ENCODE data around the gene PPP1R15A. TPM values are rescaled to one million over a fixed set of nuclear protein-coding genes. Genes with fewer than 3 reads are reported as not detected.

The PPP1R15A gene
- total RNA-seq: 29.1 and 32.7 TPM in 2 replicates

GRCh38 chr19:48872182-48872883 lies at the start of gene PPP1R15A:
PPP1R15A (plus strand) TSS chr19:48872421; CDS start chr19:48873234, 813 bp downstream.

GRCh38 chr19:48836089-48837017 lies 35.9 kb upstream of the PPP1R15A start, which contains the start of gene HSD17B14:
HSD17B14 (minus strand) TSS chr19:48836491; CDS start chr19:48836411, 80 bp downstream.

GRCh38 chr19:48868114-48868886 lies 3.9 kb upstream of the PPP1R15A start, which contains the start of gene PLEKHA4:
PLEKHA4 (minus strand) TSS chr19:48868617; CDS start chr19:48867620, 997 bp downstream.

GRCh38 chr19:48899781-48900476 lies 27.7 kb downstream of the PPP1R15A start, which contains the start of gene NUCB1:
NUCB1 (plus strand) TSS chr19:48900312; CDS start chr19:48900797, 485 bp downstream.

Other genes with a start within 250 kb of the PPP1R15A start
- gene DBP, start 235.0 kb upstream of the PPP1R15A start, total RNA-seq: 0.81 and 1.6 TPM in 2 replicates
- 1.3 and 1.7 TPM in 2 replicates for gene CA11, start 226.2 kb upstream of the PPP1R15A start, total RNA-seq
- under 0.01 TPM in 1 of 2 replicates, not detected in the other for gene NTN5, start 199.4 kb upstream of the PPP1R15A start, total RNA-seq
- gene FUT2, start 176.4 kb upstream of the PPP1R15A start, total RNA-seq: not detected in 2 replicates
- 0.09 and 0.38 TPM in 2 replicates for gene MAMSTR, start 152.7 kb upstream of the PPP1R15A start, total RNA-seq
- 54.5 and 70.3 TPM in 2 replicates for gene RASIP1, start 131.8 kb upstream of the PPP1R15A start, total RNA-seq
- 0.27 and 0.38 TPM in 2 replicates for gene IZUMO1, start 125.5 kb upstream of the PPP1R15A start, total RNA-seq
- gene FUT1, start 119.8 kb upstream of the PPP1R15A start, total RNA-seq: 4.5 and 6.9 TPM in 2 replicates
- gene FGF21, start 116.9 kb upstream of the PPP1R15A start, total RNA-seq: not detected in 2 replicates
- 36.6 and 36.9 TPM in 2 replicates for gene BCAT2, start 61.4 kb upstream of the PPP1R15A start, total RNA-seq
- gene HSD17B14, start 35.9 kb upstream of the PPP1R15A start, total RNA-seq: 4.6 and 4.9 TPM in 2 replicates
- gene PLEKHA4, start 3.8 kb upstream of the PPP1R15A start, total RNA-seq: 1.2 and 3.2 TPM in 2 replicates
- not detected in 2 replicates for gene TULP2, start 26.3 kb downstream of the PPP1R15A start, total RNA-seq
- 112 and 148 TPM in 2 replicates for gene NUCB1, start 27.9 kb downstream of the PPP1R15A start, total RNA-seq
- 0.18 TPM in 1 of 2 replicates, not detected in the other for gene DHDH, start 61.3 kb downstream of the PPP1R15A start, total RNA-seq
- gene BAX, start 82.5 kb downstream of the PPP1R15A start, total RNA-seq: 143 and 157 TPM in 2 replicates
- 714 and 907 TPM in 2 replicates for gene FTL, start 92.9 kb downstream of the PPP1R15A start, total RNA-seq
- 27.3 and 31.8 TPM in 2 replicates for gene GYS1, start 120.9 kb downstream of the PPP1R15A start, total RNA-seq
- 261 and 328 TPM in 2 replicates for gene RUVBL2, start 121.5 kb downstream of the PPP1R15A start, total RNA-seq
- gene LHB, start 144.7 kb downstream of the PPP1R15A start, total RNA-seq: 0.19 TPM in 1 of 2 replicates, not detected in the other
- not detected in 2 replicates for gene CGB3, start 151.9 kb downstream of the PPP1R15A start, total RNA-seq
- gene CGB2, start 159.5 kb downstream of the PPP1R15A start, total RNA-seq: 0.19 TPM in 1 of 2 replicates, not detected in the other
- gene CGB1, start 164.5 kb downstream of the PPP1R15A start, total RNA-seq: not detected in 2 replicates
- not detected in 2 replicates for gene CGB5, start 171.4 kb downstream of the PPP1R15A start, total RNA-seq
- not detected in 2 replicates for gene CGB8, start 176.7 kb downstream of the PPP1R15A start, total RNA-seq
- gene CGB7, start 185.3 kb downstream of the PPP1R15A start, total RNA-seq: 0.09 TPM in 2 replicates
- not detected in 2 replicates for gene NTF4, start 192.4 kb downstream of the PPP1R15A start, total RNA-seq
- gene KCNA7, start 200.3 kb downstream of the PPP1R15A start, total RNA-seq: not detected in 2 replicates
- gene SNRNP70, start 213.0 kb downstream of the PPP1R15A start, total RNA-seq: 181 and 227 TPM in 2 replicates
- gene LIN7B, start 241.9 kb downstream of the PPP1R15A start, total RNA-seq: 2.1 and 4.7 TPM in 2 replicates
- 0.28 and 0.63 TPM in 2 replicates for gene C19orf73, start 246.7 kb downstream of the PPP1R15A start, total RNA-seq
- 3.2 and 4.2 TPM in 2 replicates for gene PPFIA3, start 247.1 kb downstream of the PPP1R15A start, total RNA-seq

Data from endothelial cell of coronary artery (primary cell).